ENCODE measurements around the gene USP15. TPM values are rescaled to one million over a fixed set of nuclear protein-coding genes. Genes with fewer than 3 reads are reported as not detected.

USP15 gene
- total and polyA plus RNA-seq, 2 of the 4 experiments (the other 2 are of a cell fraction): 28.5 to 49.6 TPM

GRCh38 chr12:62291864-62292760 lies 31.9 kb downstream of the USP15 start:
- Histone ChIP-seq H2AK5ac (ENCODE audit: low read depth, low read length) (no peak overlapping the region), H2AK9ac (replicated peaks; ENCODE audit: low read depth, low read length, poor library complexity) (peak overlapping the region; percentile 11), H3K36me3 (ENCODE audit: control insufficient read depth, insufficient read depth, low read length) (peaks cover 5% of the 10 kb centered on the region), H2AFZ (replicated peaks; ENCODE audit: low read length, poor library complexity) (no peak overlapping the region), H3K9ac (ENCODE audit: low read depth, low read length) (no peak overlapping the region), H3K4me2 (ENCODE audit: low read depth, low read length) (no peak overlapping the region), H4K91ac (ENCODE audit: insufficient read depth, low read depth, low read length) (no peak overlapping the region), H3K4me1 (ENCODE audit: control insufficient read depth, insufficient read depth, low read length) (peaks cover 3% of the 10 kb centered on the region), H2BK120ac (ENCODE audit: low read depth, low read length) (no peak overlapping the region), H3K56ac (ENCODE audit: extremely low read depth, insufficient read depth, low read length) (no peak overlapping the region), H4K5ac (ENCODE audit: low read depth, low read length) (no peak overlapping the region), H3K4me3 (ENCODE audit: insufficient read depth, low read depth, low read length) (no peak overlapping the region), H3K23ac (ENCODE audit: low read depth, low read length) (no peak overlapping the region), H3K9me3 (ENCODE audit: control insufficient read depth, insufficient read depth, low read length) (peaks cover 4% of the 10 kb centered on the region; the same call in 1 of the 2 replicates), H2BK20ac (ENCODE audit: low read depth, low read length) (no peak overlapping the region), H4K8ac (ENCODE audit: low read depth in 2 of 2, low read length in 2 of 2) (no peak overlapping the region), H3K4ac (ENCODE audit: low read depth, low read length) (no peak overlapping the region), H2BK15ac (ENCODE audit: low read depth, low read length) (no peak overlapping the region), H2BK5ac (ENCODE audit: low read depth, low read length, poor library complexity, severe bottlenecking) (no peak overlapping the region), H3K79me1 (ENCODE audit: low read depth in 1 of 2, low read length in 2 of 2) (peaks cover 40 to 59% of the 10 kb centered on the region in 2 experiments), H3K14ac (replicated peaks; ENCODE audit: low read depth, low read length) (no peak overlapping the region; the same call in 1 of the 2 replicates), H3K27ac (ENCODE audit: insufficient read depth, low read length) (no peak overlapping the region), H3K27me3 (ENCODE audit: control insufficient read depth, insufficient read depth, low read length) (no peaks in the 10 kb centered on the region), H3K18ac (ENCODE audit: low read depth, low read length) (no peak overlapping the region), H4K20me1 (ENCODE audit: insufficient read depth, low read length) (peaks cover 52% of the 10 kb centered on the region), H3K9me1 (ENCODE audit: insufficient read depth, low read length) (peaks cover 15% of the 10 kb centered on the region)
- POLR2A ChIA-PET (ENCODE audit: unreplicated experiment): no interaction called here
- BruUV-seq (replicated peaks): no TSS peak
- CTCF ChIA-PET: no interaction called here
- TF ChIP-seq MAZ (IDR thresholded peaks at IDR 0.05; ENCODE audit: borderline replicate concordance, low read depth, low read length) (no peak), RAD21 (IDR thresholded peaks at IDR 0.05; ENCODE audit: low read length) (no peak), MXI1 (IDR thresholded peaks at IDR 0.05; ENCODE audit: borderline replicate concordance, low read depth, low read length) (no peak)
- ATAC-seq (ENCODE audit: low read depth) (peak; percentile 40; the same call in 1 of the 2 replicates), DNase-seq (peak; percentile 43)
- dilution Hi-C loops (cut with HindIII; ENCODE audit: low sequenced_read_pairs, unreplicated experiment) (no loop called here), in situ Hi-C loops (cut with MboI; ENCODE audit: low sequenced_read_pairs) (no loop called here), intact Hi-C loops (cut with micrococcal nuclease) (no loop called here)
- no CpG with 5 or more reads among the region's 2 CpGs for WGBS, 2 experiments (ENCODE audit: extremely low coverage in 2 of 2, insufficient read length in 1 of 2)

All from IMR-90 (cell line).